ENCODE results near the gene KCNK5. TPM values are rescaled to one million over a fixed set of nuclear protein-coding genes. Genes with fewer than 3 reads are reported as not detected.

KCNK5 gene
- total and polyA plus RNA-seq, 2 of the 8 experiments (the other 6 are each of a cell fraction or from before 2014, with no cell fraction given) = 20.9 to 44.3 TPM

- H3K18ac ChIP-seq (ENCODE audit: extremely low read depth, low read length) = no peak overlapping the region
- no peak overlapping the region for H3K4me3 ChIP-seq (ENCODE audit: extremely low read depth in 1 of 4, insufficient read depth in 2 of 4, low read depth in 3 of 4, low read length in 4 of 4)
- peaks cover 20 to 43% (median 30%) of the 10 kb centered on the region in 4 experiments for H3K4me1 ChIP-seq (replicated peaks in 1 of 4; ENCODE audit: control insufficient read depth in 3 of 4, insufficient read depth in 4 of 4, low read length in 3 of 4)
- H3K56ac ChIP-seq (replicated peaks; ENCODE audit: insufficient read length, low read depth, low read length) = no peak overlapping the region
- H2BK15ac ChIP-seq (ENCODE audit: low read length) = no peak overlapping the region
- no peak for DNase-seq (ENCODE audit: low read depth in 1 of 2, low spot score in 2 of 2)
- H2BK5ac ChIP-seq (ENCODE audit: low read depth, low read length) = no peak overlapping the region; the same call in 1 of the 2 replicates
- H2AFZ ChIP-seq (ENCODE audit: low read length) = no peak overlapping the region
- no peaks in the 10 kb centered on the region for H3K27me3 ChIP-seq (replicated peaks in 1 of 4; ENCODE audit: control insufficient read depth in 3 of 4, extremely low read depth in 1 of 4, insufficient read depth in 3 of 4, low read length in 3 of 4)
- no peaks in the 10 kb centered on the region for H3K23me2 ChIP-seq (ENCODE audit: low read depth, low read length)
- no peak overlapping the region for H4K91ac ChIP-seq (replicated peaks; ENCODE audit: insufficient read length, low read length)
- no peak overlapping the region for H3K4ac ChIP-seq (replicated peaks; ENCODE audit: insufficient read length, low read depth, low read length)
- H3K23ac ChIP-seq (ENCODE audit: insufficient read length) = no peak overlapping the region
- ChIA-PET CTCF (ENCODE audit: partially characterized antibody) (interaction anchor here (43.3 to 72.8 kb wide), 3 partner anchors 4 to 85 kb away, joined by 836 to 1738 read pairs (median 836); partner anchors contain the start of genes KCNK17 and KCNK5), POLR2A (ENCODE audit: partially characterized antibody) (interaction anchor here (1.5 kb wide), 1 partner anchor 18 kb away, joined by 6 read pairs; no protein-coding TSS in a partner anchor)
- no peak overlapping the region for H4K5ac ChIP-seq (ENCODE audit: insufficient read length, low read depth, low read length)
- WGBS, 2 experiments (ENCODE audit: extremely low coverage in 1 of 2, insufficient coverage in 1 of 2, insufficient read length in 1 of 2, insufficient replicate concordance in 2 of 2, low coverage in 1 of 2, low lambda C conversion rate in 2 of 2, missing lambda C conversion rate in 1 of 2) = 97% methylated on average over 10 of the region's 10 CpGs; no CpG with 5 or more reads in 1 of the 2 experiments
- H3K4me2 ChIP-seq (ENCODE audit: insufficient read depth in 1 of 2, low read depth in 2 of 2, low read length in 2 of 2) = no peak overlapping the region
- H2BK120ac ChIP-seq (replicated peaks; ENCODE audit: low read depth, low read length) = no peak overlapping the region
- H2AK5ac ChIP-seq (ENCODE audit: low read depth, low read length) = 0 out of 2 replicates have a peak overlapping the region, but pooled peaks have one; percentile 82
- H2BK12ac ChIP-seq (ENCODE audit: low read depth, low read length) = no peak overlapping the region
- 0 out of 2 replicates have a peak overlapping the region, but pooled peaks have one; percentile 37 for H4K8ac ChIP-seq (ENCODE audit: extremely low read depth, insufficient read depth, low read length)
- no peak overlapping the region for H3K27ac ChIP-seq (ENCODE audit: low read depth, low read length)
- peaks cover 0 to 10% (median 1%) of the 10 kb centered on the region in 4 experiments; a peak in 2 of 8 replicates for H3K36me3 ChIP-seq (ENCODE audit: control insufficient read depth in 2 of 4, insufficient read depth in 4 of 4, low read length in 3 of 4)
- no peak overlapping the region for H2BK20ac ChIP-seq (ENCODE audit: low read length)
- peaks cover 13 to 96% of the 10 kb centered on the region in 2 experiments for H3K79me2 ChIP-seq (ENCODE audit: control insufficient read depth in 1 of 2, insufficient read depth in 2 of 2, low read length in 2 of 2)
- peaks cover 36 to 50% of the 10 kb centered on the region in 2 experiments for H4K20me1 ChIP-seq (replicated peaks in 1 of 2; ENCODE audit: control insufficient read depth in 1 of 2, insufficient read depth in 2 of 2, low read length in 2 of 2)
- H3K9me3 ChIP-seq (ENCODE audit: insufficient read depth in 2 of 2, low read depth in 1 of 2, low read length in 1 of 2) = no peaks in the 10 kb centered on the region
- H3K14ac ChIP-seq (ENCODE audit: insufficient read length) = no peak overlapping the region
- peaks cover 21% of the 10 kb centered on the region for H3K79me1 ChIP-seq (ENCODE audit: low read depth, low read length)
- H3K9ac ChIP-seq (replicated peaks in 1 of 4; ENCODE audit: extremely low read depth in 1 of 4, low read depth in 3 of 4, low read length in 3 of 4) = no peak overlapping the region
- FAIRE-seq = no peak
- TF ChIP-seq KDM5A (IDR thresholded peaks at IDR 0.05; ENCODE audit: low read length) = no peak
- TF ChIP-seq E2F6 (IDR thresholded peaks at IDR 0.05) = no peak
These were observed 18.1 kb downstream of the KCNK5 start for GRCh38 chr6:39211183-39211582.
